Osteoblast (primary cell): ENCODE measurements around the gene KBTBD8. TPM values are rescaled to one million over a fixed set of nuclear protein-coding genes. Genes with fewer than 3 reads are reported as not detected.

Experiments used
- DNase-seq: peaks from one replicate; pipeline ENCODE4 v3.0.0; 2011; ENCODE audit warnings: low spot score, mixed read lengths; ENCODE audit not compliant: insufficient read length; ENCODE audit errors: missing footprints
- H2AFZ ChIP-seq: 2 replicates; pipeline ENCODE4 v1.6.0; 2011; ENCODE audit warnings: mild to moderate bottlenecking, low read length
- H3K27ac ChIP-seq: 2 replicates; pipeline ENCODE4 v1.5.1; 2011; ENCODE audit warnings: mild to moderate bottlenecking, low read depth, low read length, moderate library complexity
- H3K27me3 ChIP-seq: 2 replicates; pipeline ENCODE4 v1.6.0; 2012; ENCODE audit warnings: mild to moderate bottlenecking, control low read depth, inconsistent platforms, low read length, moderate library complexity; ENCODE audit not compliant: insufficient read depth
- H3K36me3 ChIP-seq: 2 replicates; pipeline ENCODE4 v1.5.1; 2011; ENCODE audit warnings: mild to moderate bottlenecking, low read length, control low read depth, moderate library complexity; ENCODE audit not compliant: insufficient read depth
- H3K4me1 ChIP-seq: 2 replicates; pipeline ENCODE4 v1.5.1; 2011; ENCODE audit warnings: mild to moderate bottlenecking, low read length, control low read depth, moderate library complexity; ENCODE audit not compliant: insufficient read depth
- H3K4me2 ChIP-seq: 2 replicates; pipeline ENCODE4 v1.6.0; 2011; ENCODE audit warnings: mild to moderate bottlenecking, low read length; ENCODE audit not compliant: insufficient read depth
- H3K4me3 ChIP-seq: fragments of 200-600 bp; sonication (generic); 3 replicates; pipeline ENCODE4 v1.5.1; 2012; ENCODE audit warnings: mild to moderate bottlenecking, low read length, inconsistent platforms; ENCODE audit not compliant: insufficient read depth
- H3K79me2 ChIP-seq: 2 replicates; pipeline ENCODE4 v1.6.0; 2012; ENCODE audit warnings: mild to moderate bottlenecking, low read length, control low read depth, inconsistent platforms; ENCODE audit not compliant: insufficient read depth
- H3K9me3 ChIP-seq: 2 replicates; pipeline ENCODE4 v1.5.1; 2011; ENCODE audit warnings: low read depth, low read length, control low read depth
- H4K20me1 ChIP-seq: 2 replicates; pipeline ENCODE4 v1.6.0; 2012; ENCODE audit warnings: mild to moderate bottlenecking, low read length, control low read depth; ENCODE audit not compliant: insufficient read depth
- CTCF ChIP-seq: IDR thresholded peaks from 2 replicates; pipeline ENCODE4 v1.5.1; 2011; ENCODE audit warnings: mild to moderate bottlenecking, low read depth, low read length, moderate library complexity; ENCODE audit errors: extremely low read depth
- total RNA-seq: library from RNA; depleted of rRNA; stranded (reverse); fragments of >200 nt; gene quantifications from 2 replicates; pipeline ENCODE4 v1.2.3, GENCODE V29; 2012

KBTBD8 gene
- total RNA-seq, 1 donor = 1.1 TPM

DNA sequence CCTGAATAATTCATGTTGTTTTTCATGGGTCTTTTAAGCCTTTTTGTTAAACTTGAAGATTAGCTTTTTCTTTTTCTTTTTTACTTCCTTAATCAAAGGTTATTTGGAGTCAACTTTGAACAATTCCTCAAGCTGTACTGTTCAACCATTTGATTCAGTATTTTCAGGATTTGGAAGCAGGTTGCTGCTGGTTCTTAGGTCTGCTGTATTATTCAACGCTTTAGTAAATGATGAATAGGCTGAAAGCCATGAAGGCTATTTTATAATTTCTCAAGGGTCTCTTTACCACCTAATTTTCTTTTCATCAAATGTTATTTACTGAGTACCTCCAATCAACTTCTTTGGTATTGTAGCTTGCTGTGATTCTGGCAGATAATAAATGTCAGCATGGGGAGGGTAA lies 45.8 kb upstream of the KBTBD8 start:
- H3K36me3 ChIP-seq = no peaks in the 10 kb centered on the region
- H3K79me2 ChIP-seq = no peaks in the 10 kb centered on the region
- no peaks in the 10 kb centered on the region for H4K20me1 ChIP-seq
- H3K4me3 ChIP-seq = no peak overlapping the region
- no peak overlapping the region for H3K27ac ChIP-seq
- no peaks in the 10 kb centered on the region for H3K9me3 ChIP-seq
- H3K27me3 ChIP-seq = no peaks in the 10 kb centered on the region
- no peak overlapping the region for H2AFZ ChIP-seq
- no peak for DNase-seq
- no peaks in the 10 kb centered on the region for H3K4me1 ChIP-seq
- no peak overlapping the region for H3K4me2 ChIP-seq
- no peak for TF ChIP-seq CTCF

DNA sequence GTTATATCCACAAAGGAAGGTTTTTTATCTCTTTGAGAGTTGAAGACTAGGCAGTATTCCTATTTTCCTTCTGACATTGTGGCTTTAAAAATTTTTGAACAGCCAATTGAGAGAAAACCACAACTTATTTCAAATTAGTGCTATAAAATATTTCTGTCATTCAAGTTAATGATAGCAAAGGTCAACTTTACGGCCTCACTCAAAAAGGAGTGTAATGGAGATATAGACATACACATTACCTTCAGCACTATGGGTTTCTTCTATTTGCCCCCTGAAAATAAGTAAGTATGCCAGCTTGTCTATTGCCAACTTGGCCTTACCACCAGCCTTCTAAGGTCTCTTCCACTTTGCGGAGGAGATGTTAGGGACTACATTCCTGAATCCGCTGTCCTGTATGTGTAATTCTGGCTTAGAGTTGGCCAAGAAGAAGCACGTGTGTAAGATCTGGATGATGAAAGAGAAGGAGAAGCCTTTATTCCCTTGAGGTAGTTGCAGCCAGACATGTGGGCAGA lies 44.1 kb upstream of the KBTBD8 start:
- no peak for TF ChIP-seq CTCF
- no peaks in the 10 kb centered on the region for H3K79me2 ChIP-seq
- DNase-seq = no peak

GRCh38 chr3:66956742-66957141 lies 41.4 kb upstream of the KBTBD8 start:
- TF ChIP-seq CTCF = no peak
- Histone ChIP-seq H3K4me3 (no peak overlapping the region), H2AFZ (no peak overlapping the region), H3K4me2 (no peak overlapping the region), H3K79me2 (no peaks in the 10 kb centered on the region), H3K27ac (no peak overlapping the region), H4K20me1 (no peaks in the 10 kb centered on the region), H3K27me3 (no peaks in the 10 kb centered on the region), H3K4me1 (no peaks in the 10 kb centered on the region), H3K9me3 (no peaks in the 10 kb centered on the region), H3K36me3 (no peaks in the 10 kb centered on the region)
- DNase-seq = no peak

More for the DNA sequence above, 44.1 kb upstream of the KBTBD8 start:
- Histone ChIP-seq H3K4me1 (no peaks in the 10 kb centered on the region), H3K36me3 (no peaks in the 10 kb centered on the region), H3K27ac (no peak overlapping the region), H3K4me2 (no peak overlapping the region), H2AFZ (no peak overlapping the region), H3K9me3 (no peaks in the 10 kb centered on the region), H3K27me3 (no peaks in the 10 kb centered on the region), H4K20me1 (no peaks in the 10 kb centered on the region), H3K4me3 (no peak overlapping the region)

DNA sequence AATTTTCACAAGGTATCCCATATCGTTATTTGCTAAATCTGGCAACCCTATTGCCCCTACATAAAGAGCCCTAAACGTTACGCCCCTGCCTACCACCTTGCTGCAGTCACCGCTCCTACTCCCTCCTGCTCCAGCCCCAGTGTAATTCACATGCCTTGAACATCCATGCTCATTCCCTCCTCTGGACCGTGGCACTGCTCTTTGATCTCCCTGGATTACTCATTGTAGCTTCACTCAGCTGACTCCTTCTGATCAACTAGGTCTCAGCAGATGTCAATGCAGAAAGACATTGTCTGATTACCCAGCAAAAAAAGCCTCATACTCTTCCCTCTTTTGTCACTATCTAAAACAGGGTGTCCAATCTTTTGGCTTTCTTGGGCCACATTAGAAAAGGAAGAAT lies 40.7 kb upstream of the KBTBD8 start:
- no peaks in the 10 kb centered on the region for H3K4me1 ChIP-seq
- H3K4me3 ChIP-seq = no peak overlapping the region
- H3K79me2 ChIP-seq = no peaks in the 10 kb centered on the region
- no peaks in the 10 kb centered on the region for H4K20me1 ChIP-seq
- H2AFZ ChIP-seq = no peak overlapping the region
- TF ChIP-seq CTCF = no peak
- H3K9me3 ChIP-seq = no peaks in the 10 kb centered on the region
- no peak for DNase-seq
- H3K36me3 ChIP-seq = no peaks in the 10 kb centered on the region
- no peak overlapping the region for H3K4me2 ChIP-seq
- no peaks in the 10 kb centered on the region for H3K27me3 ChIP-seq
- H3K27ac ChIP-seq = no peak overlapping the region
